Uterus (tissue), 4 donors: Measurements from ENCODE around the gene HRAS. TPM values are rescaled to one million over a fixed set of nuclear protein-coding genes. Genes with fewer than 3 reads are reported as not detected.

Source experiments
- DNase-seq, 2 donors: peaks; one replicate each; pipeline ENCODE4 v3.0.0-alpha.2; 2019 to 2020
- H3K27ac ChIP-seq, 2 donors: fragments of 200-600 bp; sonication (generic); 1 replicate in 1 of 2; 2 replicates in 1 of 2; pipeline ENCODE4 v1.5.1; 2016 to 2018
- H3K27me3 ChIP-seq, 2 donors: fragments of 200-600 bp; sonication (generic); one replicate each; pipeline ENCODE4 v1.5.1; 2018 to 2019; ENCODE audit warnings: control low read depth in 1 of 2
- H3K36me3 ChIP-seq, 2 donors: fragments of 200-600 bp; sonication (generic); one replicate each; pipeline ENCODE4 v1.5.1; 2019; ENCODE audit warnings: control low read depth in 1 of 2
- H3K4me1 ChIP-seq, 2 donors: fragments of 200-600 bp; sonication (generic); one replicate each; pipeline ENCODE4 v1.5.1; 2018 to 2019; ENCODE audit warnings: control low read depth in 1 of 2
- H3K4me3 ChIP-seq, 2 donors: fragments of 200-600 bp; sonication (generic); 1 replicate in 1 of 2; 2 replicates in 1 of 2; pipeline ENCODE4 v1.5.1; 2018 to 2019; ENCODE audit warnings: mild to moderate bottlenecking in 1 of 2
- H3K9me3 ChIP-seq, 2 donors: fragments of 200-600 bp; sonication (generic); one replicate each; pipeline ENCODE4 v1.5.1; 2019; ENCODE audit warnings: control low read depth in 1 of 2
- CTCF ChIP-seq, 4 experiments: fragments of 200-600 bp in 2 of 4; fragments of 450-650 bp in 2 of 4; sonication (generic) in 2 of 4; IDR thresholded peaks; one replicate each; pipeline ENCODE4 v1.5.1; 2016 to 2019; ENCODE audit warnings: antibody characterized with exemption in 4 of 4, mild to moderate bottlenecking in 2 of 4, moderate library complexity in 1 of 4
- POLR2A ChIP-seq, 2 donors: fragments of 450-650 bp; IDR thresholded peaks; one replicate each; pipeline ENCODE4 v1.6.1; 2016; ENCODE audit warnings: antibody characterized with exemption in 2 of 2, mild to moderate bottlenecking in 1 of 2, moderate library complexity in 1 of 2
- intact Hi-C: fragments of 100-400 bp; cut with DNase I; formaldehyde crosslinking; loops from one replicate; pipeline ENCODE4 v1.15.1; 2023; ENCODE audit warnings: low total_unique reads
- total RNA-seq, 4 donors: library from RNA; depleted of rRNA in 3 of 4; stranded (reverse); fragments of >200 nt in 3 of 4; gene quantifications; one replicate each; pipeline versions ENCODE4 v1.1.0 to v1.2.4, GENCODE V29; 2014 to 2023
- donor health status: DM: yes; HTN: yes; CAD: no.

Gene HRAS
- total RNA-seq, 4 donors from 2014 or later, result 5.4 to 37.6 (median 23.8) TPM

- no peaks in the 10 kb centered on the region for H3K27me3 ChIP-seq
- H3K4me3 ChIP-seq, result no peak overlapping the region
- peak in 1 of 2 donors; percentile 15 for DNase-seq
- TF ChIP-seq CTCF (IDR thresholded peaks at IDR 0.05) (no peak), POLR2A (IDR thresholded peaks at IDR 0.05) (no peak)
- no peaks in the 10 kb centered on the region for H3K9me3 ChIP-seq
- no peaks in the 10 kb centered on the region for H3K4me1 ChIP-seq
- H3K27ac ChIP-seq, result no peak overlapping the region
- H3K36me3 ChIP-seq, result no peaks in the 10 kb centered on the region
- intact Hi-C loops, result no loop called here
Measured at GRCh38 chr11:528166-528814, 7.1 kb downstream of the HRAS start.

- no peaks in the 10 kb centered on the region for H3K4me1 ChIP-seq
- H3K27ac ChIP-seq, result no peak overlapping the region
- no peaks in the 10 kb centered on the region for H3K9me3 ChIP-seq
- no peak for DNase-seq
- H3K4me3 ChIP-seq, result no peak overlapping the region
- no peaks in the 10 kb centered on the region for H3K36me3 ChIP-seq
- TF ChIP-seq CTCF (IDR thresholded peaks at IDR 0.05) (no peak), POLR2A (IDR thresholded peaks at IDR 0.05) (no peak)
- H3K27me3 ChIP-seq, result no peaks in the 10 kb centered on the region
- intact Hi-C loops, result no loop called here
Measured at GRCh38 chr11:526192-526591, 9.2 kb downstream of the HRAS start.

- intact Hi-C loops, result no loop called here
- no peak overlapping the region for H3K4me3 ChIP-seq
- no peak for DNase-seq
Measured at GRCh38 chr11:521177-521688, 14.1 kb downstream of the HRAS start.

GRCh38 chr11:520428-521176 lies 14.8 kb downstream of the HRAS start:
- TF ChIP-seq CTCF (IDR thresholded peaks at IDR 0.05) (no peak), POLR2A (IDR thresholded peaks at IDR 0.05) (no peak)
- H3K4me1 ChIP-seq, result no peaks in the 10 kb centered on the region
- DNase-seq, result no peak
- H3K9me3 ChIP-seq, result no peaks in the 10 kb centered on the region
- no peak overlapping the region for H3K4me3 ChIP-seq
- H3K27me3 ChIP-seq, result no peaks in the 10 kb centered on the region
- intact Hi-C loops, result no loop called here
- no peak overlapping the region for H3K27ac ChIP-seq
- no peaks in the 10 kb centered on the region for H3K36me3 ChIP-seq

More at GRCh38 chr11:521177-521688, 14.1 kb downstream of the HRAS start:
- Histone ChIP-seq H3K4me1 (no peaks in the 10 kb centered on the region), H3K27ac (no peak overlapping the region), H3K9me3 (no peaks in the 10 kb centered on the region), H3K36me3 (no peaks in the 10 kb centered on the region), H3K27me3 (no peaks in the 10 kb centered on the region)
- TF ChIP-seq POLR2A (IDR thresholded peaks at IDR 0.05) (no peak), CTCF (IDR thresholded peaks at IDR 0.05) (no peak)
